Skeletal muscle tissue (tissue), 4 donors: ENCODE results near the gene UQCR11. TPM values are rescaled to one million over a fixed set of nuclear protein-coding genes. Genes with fewer than 3 reads are reported as not detected.

Experiments used
- H3K27ac ChIP-seq: one replicate; pipeline ENCODE4 v1.7.0; 2013; ENCODE audit warnings: mild to moderate bottlenecking, low read depth, low read length, inconsistent platforms
- H3K27me3 ChIP-seq, 3 donors: one replicate each; pipeline ENCODE4 v1.7.0; 2013; ENCODE audit warnings: low read length in 3 of 3; ENCODE audit not compliant: control insufficient read depth in 3 of 3, insufficient read depth in 3 of 3
- H3K36me3 ChIP-seq, 3 donors: one replicate each; pipeline ENCODE4 v1.7.0; 2013; ENCODE audit warnings: low read length in 3 of 3; ENCODE audit not compliant: control insufficient read depth in 3 of 3, insufficient read depth in 3 of 3
- H3K4me1 ChIP-seq, 3 donors: one replicate each; pipeline ENCODE4 v1.7.0; 2013; ENCODE audit warnings: low read length in 3 of 3, mild to moderate bottlenecking in 3 of 3; ENCODE audit not compliant: control insufficient read depth in 3 of 3, insufficient read depth in 3 of 3
- H3K4me3 ChIP-seq, 3 donors: one replicate each; pipeline ENCODE4 v1.7.0; 2013; ENCODE audit warnings: low read length in 3 of 3
- H3K9ac ChIP-seq, 3 donors: one replicate each; pipeline ENCODE4 v1.7.0; 2013; ENCODE audit warnings: low read length in 3 of 3, mild to moderate bottlenecking in 3 of 3, moderate library complexity in 2 of 3, low read depth in 1 of 3
- H3K9me3 ChIP-seq, 3 donors: one replicate each; pipeline ENCODE4 v1.7.0; 2013; ENCODE audit warnings: low read length in 3 of 3; ENCODE audit not compliant: control insufficient read depth in 3 of 3
- total RNA-seq: library from RNA; depleted of rRNA; stranded (reverse); fragments of >200 nt; gene quantifications from one replicate; pipeline ENCODE4 v1.2.3, GENCODE V29; 2014
- donor health status: Osteomylitis.

Gene UQCR11
- total RNA-seq, 1 donor from 2014 or later, result 82.5 TPM

- Histone ChIP-seq H3K9me3 (no peaks in the 10 kb centered on the region), H3K27ac (no peak overlapping the region), H3K9ac (no peak overlapping the region), H3K4me1 (no peaks in the 10 kb centered on the region), H3K27me3 (no peaks in the 10 kb centered on the region), H3K36me3 (peaks cover 28 to 46% (median 35%) of the 10 kb centered on the region in 3 donors), H3K4me3 (no peak overlapping the region)
Measured at GRCh38 chr19:1616875-1617274, 11.6 kb upstream of the UQCR11 start.

GRCh38 chr19:1616396-1616795 lies 11.1 kb upstream of the UQCR11 start:
- no peaks in the 10 kb centered on the region for H3K9me3 ChIP-seq
- H3K36me3 ChIP-seq, result peaks cover 30 to 46% (median 38%) of the 10 kb centered on the region in 3 donors
- no peaks in the 10 kb centered on the region for H3K4me1 ChIP-seq
- no peaks in the 10 kb centered on the region for H3K27me3 ChIP-seq
- H3K27ac ChIP-seq, result no peak overlapping the region
- no peak overlapping the region for H3K4me3 ChIP-seq
- H3K9ac ChIP-seq, result no peak overlapping the region

GRCh38 chr19:1615156-1615765 lies 10.0 kb upstream of the UQCR11 start:
- Histone ChIP-seq H3K9ac (no peak overlapping the region), H3K27ac (no peak overlapping the region), H3K4me3 (no peak overlapping the region), H3K27me3 (no peaks in the 10 kb centered on the region), H3K36me3 (peaks cover 35 to 45% (median 37%) of the 10 kb centered on the region in 3 donors), H3K9me3 (no peaks in the 10 kb centered on the region), H3K4me1 (no peaks in the 10 kb centered on the region)

GRCh38 chr19:1613808-1614570 lies 8.7 kb upstream of the UQCR11 start:
- Histone ChIP-seq H3K27ac (no peak overlapping the region), H3K4me1 (no peaks in the 10 kb centered on the region), H3K9me3 (no peaks in the 10 kb centered on the region), H3K9ac (no peak overlapping the region), H3K4me3 (no peak overlapping the region), H3K27me3 (no peaks in the 10 kb centered on the region), H3K36me3 (peaks cover 37 to 45% (median 38%) of the 10 kb centered on the region in 3 donors)

GRCh38 chr19:1613146-1613545 lies 7.9 kb upstream of the UQCR11 start:
- Histone ChIP-seq H3K27ac (no peak overlapping the region), H3K4me1 (no peaks in the 10 kb centered on the region), H3K9ac (no peak overlapping the region), H3K27me3 (no peaks in the 10 kb centered on the region), H3K4me3 (no peak overlapping the region), H3K9me3 (no peaks in the 10 kb centered on the region), H3K36me3 (peaks cover 35 to 45% (median 38%) of the 10 kb centered on the region in 3 donors)

- Histone ChIP-seq H3K9ac (no peak overlapping the region), H3K4me1 (no peaks in the 10 kb centered on the region), H3K4me3 (no peak overlapping the region), H3K27me3 (no peaks in the 10 kb centered on the region), H3K27ac (no peak overlapping the region), H3K9me3 (no peaks in the 10 kb centered on the region), H3K36me3 (peaks cover 35 to 45% (median 38%) of the 10 kb centered on the region in 3 donors)
Measured at GRCh38 chr19:1612114-1613086, 7.1 kb upstream of the UQCR11 start.

- peaks cover 1 to 3% (median 1%) of the 10 kb centered on the region in 3 donors for H3K4me1 ChIP-seq
- peaks cover 35 to 43% (median 38%) of the 10 kb centered on the region in 3 donors for H3K36me3 ChIP-seq
- H3K4me3 ChIP-seq, result no peak overlapping the region
- H3K9me3 ChIP-seq, result no peaks in the 10 kb centered on the region
- no peak overlapping the region for H3K27ac ChIP-seq
- H3K9ac ChIP-seq, result no peak overlapping the region
- no peaks in the 10 kb centered on the region for H3K27me3 ChIP-seq
Measured at GRCh38 chr19:1611353-1611752, 6.1 kb upstream of the UQCR11 start.

- Histone ChIP-seq H3K36me3 (peaks cover 35 to 39% (median 38%) of the 10 kb centered on the region in 3 donors), H3K9ac (no peak overlapping the region), H3K4me3 (no peak overlapping the region), H3K27me3 (no peaks in the 10 kb centered on the region), H3K9me3 (no peaks in the 10 kb centered on the region), H3K27ac (no peak overlapping the region), H3K4me1 (peaks cover 7 to 11% (median 9%) of the 10 kb centered on the region in 3 donors)
Measured at GRCh38 chr19:1610579-1610978, 5.3 kb upstream of the UQCR11 start.

GRCh38 chr19:1609680-1610474 lies 4.6 kb upstream of the UQCR11 start:
- H3K4me1 ChIP-seq, result peaks cover 7 to 12% (median 9%) of the 10 kb centered on the region in 3 donors
- no peaks in the 10 kb centered on the region for H3K9me3 ChIP-seq
- H3K4me3 ChIP-seq, result no peak overlapping the region
- H3K36me3 ChIP-seq, result peaks cover 30 to 34% (median 32%) of the 10 kb centered on the region in 3 donors
- H3K9ac ChIP-seq, result no peak overlapping the region
- H3K27ac ChIP-seq, result no peak overlapping the region
- no peaks in the 10 kb centered on the region for H3K27me3 ChIP-seq
